Omental fat pad (tissue), 4 donors: Measurements from ENCODE around the gene TRIM44. TPM values are rescaled to one million over a fixed set of nuclear protein-coding genes. Genes with fewer than 3 reads are reported as not detected.

Experiments used
- ATAC-seq: fragments of 150-250 bp; one replicate; pipeline ENCODE4 v1.9.1; 2016; ENCODE audit warnings: mild to moderate bottlenecking, moderate library complexity; ENCODE audit not compliant: low FRiP score
- DNase-seq: peaks from one replicate; pipeline ENCODE4 v3.0.0-alpha.2; 2019; ENCODE audit warnings: low spot score
- total RNA-seq, 4 donors: library from RNA; depleted of rRNA; stranded (reverse); fragments of >200 nt; gene quantifications; one replicate each; pipeline ENCODE4 v1.1.0, GENCODE V29; 2016
- TF ChIP-seq, protein P1 (sequence below), 3 donors: fragments of 450-650 bp; IDR thresholded peaks; one replicate each; pipeline ENCODE4 v1.5.1; 2016 to 2017; ENCODE audit warnings: antibody characterized with exemption in 3 of 3, mild to moderate bottlenecking in 3 of 3, moderate library complexity in 2 of 3

TRIM44 gene
- total RNA-seq, 4 donors from 2014 or later = 47.3 to 64.0 (median 52.1) TPM

DNA sequence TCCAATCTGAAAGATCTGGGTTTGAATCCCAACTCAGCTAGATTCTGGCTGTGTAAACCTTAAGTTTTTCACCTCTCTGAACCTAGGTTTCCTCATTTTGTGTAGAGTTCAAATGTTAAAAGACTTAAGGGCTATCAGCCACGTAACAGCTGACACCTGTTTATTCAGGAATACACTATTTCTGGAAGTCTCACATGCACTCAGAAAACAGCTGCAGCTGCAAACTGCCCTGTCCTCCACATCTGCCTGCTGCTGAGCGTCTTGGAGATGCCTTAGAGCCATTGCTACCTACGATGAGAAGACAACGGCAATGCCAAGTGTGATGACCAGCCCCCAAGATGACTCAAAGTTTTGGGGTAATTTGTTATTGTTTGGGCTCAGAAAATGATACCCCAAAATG, 6.7 kb upstream of the TRIM44 start:
- TF ChIP-seq, protein P1, sequence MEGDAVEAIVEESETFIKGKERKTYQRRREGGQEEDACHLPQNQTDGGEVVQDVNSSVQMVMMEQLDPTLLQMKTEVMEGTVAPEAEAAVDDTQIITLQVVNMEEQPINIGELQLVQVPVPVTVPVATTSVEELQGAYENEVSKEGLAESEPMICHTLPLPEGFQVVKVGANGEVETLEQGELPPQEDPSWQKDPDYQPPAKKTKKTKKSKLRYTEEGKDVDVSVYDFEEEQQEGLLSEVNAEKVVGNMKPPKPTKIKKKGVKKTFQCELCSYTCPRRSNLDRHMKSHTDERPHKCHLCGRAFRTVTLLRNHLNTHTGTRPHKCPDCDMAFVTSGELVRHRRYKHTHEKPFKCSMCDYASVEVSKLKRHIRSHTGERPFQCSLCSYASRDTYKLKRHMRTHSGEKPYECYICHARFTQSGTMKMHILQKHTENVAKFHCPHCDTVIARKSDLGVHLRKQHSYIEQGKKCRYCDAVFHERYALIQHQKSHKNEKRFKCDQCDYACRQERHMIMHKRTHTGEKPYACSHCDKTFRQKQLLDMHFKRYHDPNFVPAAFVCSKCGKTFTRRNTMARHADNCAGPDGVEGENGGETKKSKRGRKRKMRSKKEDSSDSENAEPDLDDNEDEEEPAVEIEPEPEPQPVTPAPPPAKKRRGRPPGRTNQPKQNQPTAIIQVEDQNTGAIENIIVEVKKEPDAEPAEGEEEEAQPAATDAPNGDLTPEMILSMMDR (IDR thresholded peaks at IDR 0.05) = no peak
- no peak for DNase-seq
- ATAC-seq = no peak

- no peak for ATAC-seq
- no peak for DNase-seq
- TF ChIP-seq, protein P1 (IDR thresholded peaks at IDR 0.05) = no peak
Measured at GRCh38 chr11:35658020-35658948, 4.3 kb upstream of the TRIM44 start.

- TF ChIP-seq, protein P1 (IDR thresholded peaks at IDR 0.05) = no peak
- no peak for DNase-seq
- no peak for ATAC-seq
Measured at GRCh38 chr11:35661534-35661933, 1.0 kb upstream of the TRIM44 start.

DNA sequence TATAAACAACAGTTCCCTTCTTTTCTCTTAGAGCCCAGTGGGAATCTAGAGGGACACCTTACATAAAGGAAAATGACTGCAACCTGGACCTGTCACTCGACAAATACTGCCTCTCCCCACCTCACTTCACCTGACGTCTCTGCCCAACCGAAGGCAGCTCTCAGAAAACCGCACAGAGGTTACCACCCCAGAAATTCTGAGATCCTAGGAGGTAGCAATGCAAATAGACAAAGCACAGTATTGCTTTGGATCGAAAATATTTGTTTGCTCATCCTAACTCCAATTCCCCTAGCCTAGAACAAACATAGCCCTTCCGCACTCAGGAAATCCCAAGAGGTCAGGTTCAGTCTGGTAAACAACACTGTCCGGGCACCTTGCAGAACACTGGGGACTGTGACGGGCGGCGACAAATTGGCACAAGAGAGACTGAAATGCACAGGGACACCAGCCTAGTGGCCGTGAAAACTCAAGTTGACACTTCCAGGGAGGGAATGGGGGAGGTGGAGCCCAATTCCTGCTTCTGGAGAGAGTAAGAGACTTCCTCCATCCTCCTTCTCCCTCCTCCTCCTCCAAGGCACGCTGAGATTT, 420 bp upstream of the TRIM44 start:
- ATAC-seq (peak; percentile 37), DNase-seq (no peak)
- TF ChIP-seq, protein P1 (IDR thresholded peaks at IDR 0.05) = no peak

- no peak for DNase-seq
- TF ChIP-seq, protein P1 (IDR thresholded peaks at IDR 0.05) = no peak
- no peak for ATAC-seq
Measured at GRCh38 chr11:35663408-35663702, 780 bp downstream of the TRIM44 start.

DNA sequence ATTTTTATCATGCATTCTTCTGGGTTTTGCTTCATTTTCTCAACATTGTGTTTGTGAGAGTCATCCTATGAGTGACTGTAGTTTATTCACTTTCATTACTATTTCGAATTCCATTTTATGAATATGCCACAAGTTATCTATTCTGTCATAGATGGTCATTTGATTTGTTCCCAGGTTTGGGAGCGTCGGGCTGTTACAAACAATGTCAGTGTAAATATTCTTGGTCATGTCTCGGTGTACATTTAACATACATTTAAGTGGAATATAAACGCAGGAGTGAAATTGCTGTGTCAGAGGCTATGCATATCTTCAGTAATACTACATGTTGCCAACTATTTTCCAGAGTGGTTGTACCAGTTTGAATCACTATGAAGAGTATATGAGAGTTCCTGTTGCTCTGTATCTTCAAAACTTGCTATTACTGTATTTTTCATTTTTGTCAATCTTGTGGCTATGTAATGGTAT, 2.4 kb downstream of the TRIM44 start:
- TF ChIP-seq, protein P1 (IDR thresholded peaks at IDR 0.05) = no peak
- DNase-seq = no peak
- no peak for ATAC-seq
